HTERT RPE-1 (cell line): ENCODE measurements around the gene ZNF565.
"Not testable (repeated sequence)": the region's sequence is repeated elsewhere in the genome, so short reads cannot be mapped to it uniquely, and the experiment has no call there.

Source experiments
- in situ Hi-C: fragments of 300-500 bp; cut with MboI; formaldehyde crosslinking; loops from 4 replicates; pipeline ENCODE4 v1.14.3; 2020; ENCODE audit warnings: low sequenced_read_pairs

ZNF565 gene

GRCh38 chr19:36215276-36216123, 1.0 kb upstream of the ZNF565 start:
- in situ Hi-C loops: no loop called here

GRCh38 chr19:36212895-36213294, 1.6 kb downstream of the ZNF565 start:
- in situ Hi-C loops: no loop called here

GRCh38 chr19:36210497-36210896, 4.0 kb downstream of the ZNF565 start:
- in situ Hi-C loops: no loop called here

GRCh38 chr19:36209372-36209771, 5.1 kb downstream of the ZNF565 start:
- in situ Hi-C loops: no loop called here

GRCh38 chr19:36207605-36208252, 6.7 kb downstream of the ZNF565 start:
- in situ Hi-C loops: no loop called here

GRCh38 chr19:36203293-36203692, 11.2 kb downstream of the ZNF565 start:
- in situ Hi-C loops: no loop called here

GRCh38 chr19:36201684-36202083, 12.8 kb downstream of the ZNF565 start:
- in situ Hi-C loops: no loop called here

GRCh38 chr19:36198119-36198518, 16.3 kb downstream of the ZNF565 start:
- in situ Hi-C loops: no loop called here

- in situ Hi-C loops: no loop called here
Measured at GRCh38 chr19:36196249-36196648, 18.2 kb downstream of the ZNF565 start.

GRCh38 chr19:36186722-36187121, 27.7 kb downstream of the ZNF565 start:
- in situ Hi-C loops: not testable (repeated sequence)

GRCh38 chr19:36183245-36183628, 31.2 kb downstream of the ZNF565 start:
- in situ Hi-C loops: no loop called here

- in situ Hi-C loops: no loop called here
Measured at GRCh38 chr19:36182612-36183244, 31.7 kb downstream of the ZNF565 start.

GRCh38 chr19:36179077-36179476, 35.4 kb downstream of the ZNF565 start:
- in situ Hi-C loops: not testable (repeated sequence)

- in situ Hi-C loops: not testable (repeated sequence)
Measured at GRCh38 chr19:36173846-36174245, 40.6 kb downstream of the ZNF565 start.

GRCh38 chr19:36172852-36173251, 41.6 kb downstream of the ZNF565 start:
- in situ Hi-C loops: no loop called here

- in situ Hi-C loops: no loop called here
Measured at GRCh38 chr19:36169084-36169760, 45.2 kb downstream of the ZNF565 start.

- in situ Hi-C loops: no loop called here
Measured at GRCh38 chr19:36163813-36164212, 50.7 kb downstream of the ZNF565 start.

GRCh38 chr19:36160821-36161596, 53.5 kb downstream of the ZNF565 start:
- in situ Hi-C loops: no loop called here

- in situ Hi-C loops: no loop called here
Measured at GRCh38 chr19:36153126-36153525, 61.3 kb downstream of the ZNF565 start.

- in situ Hi-C loops: no loop called here
Measured at GRCh38 chr19:36152352-36153091, 61.9 kb downstream of the ZNF565 start, which contains the start of gene COX7A1. Gene COX7A1 (minus strand): TSS chr19:36152447. CDS start chr19:36152407, 40 bp downstream.
